ENCODE data around the gene SPRYD7.
"Not testable (repeated sequence)": the region's sequence is repeated elsewhere in the genome, so short reads cannot be mapped to it uniquely, and the experiment has no call there.

The SPRYD7 gene, protein sequence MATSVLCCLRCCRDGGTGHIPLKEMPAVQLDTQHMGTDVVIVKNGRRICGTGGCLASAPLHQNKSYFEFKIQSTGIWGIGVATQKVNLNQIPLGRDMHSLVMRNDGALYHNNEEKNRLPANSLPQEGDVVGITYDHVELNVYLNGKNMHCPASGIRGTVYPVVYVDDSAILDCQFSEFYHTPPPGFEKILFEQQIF

DNA sequence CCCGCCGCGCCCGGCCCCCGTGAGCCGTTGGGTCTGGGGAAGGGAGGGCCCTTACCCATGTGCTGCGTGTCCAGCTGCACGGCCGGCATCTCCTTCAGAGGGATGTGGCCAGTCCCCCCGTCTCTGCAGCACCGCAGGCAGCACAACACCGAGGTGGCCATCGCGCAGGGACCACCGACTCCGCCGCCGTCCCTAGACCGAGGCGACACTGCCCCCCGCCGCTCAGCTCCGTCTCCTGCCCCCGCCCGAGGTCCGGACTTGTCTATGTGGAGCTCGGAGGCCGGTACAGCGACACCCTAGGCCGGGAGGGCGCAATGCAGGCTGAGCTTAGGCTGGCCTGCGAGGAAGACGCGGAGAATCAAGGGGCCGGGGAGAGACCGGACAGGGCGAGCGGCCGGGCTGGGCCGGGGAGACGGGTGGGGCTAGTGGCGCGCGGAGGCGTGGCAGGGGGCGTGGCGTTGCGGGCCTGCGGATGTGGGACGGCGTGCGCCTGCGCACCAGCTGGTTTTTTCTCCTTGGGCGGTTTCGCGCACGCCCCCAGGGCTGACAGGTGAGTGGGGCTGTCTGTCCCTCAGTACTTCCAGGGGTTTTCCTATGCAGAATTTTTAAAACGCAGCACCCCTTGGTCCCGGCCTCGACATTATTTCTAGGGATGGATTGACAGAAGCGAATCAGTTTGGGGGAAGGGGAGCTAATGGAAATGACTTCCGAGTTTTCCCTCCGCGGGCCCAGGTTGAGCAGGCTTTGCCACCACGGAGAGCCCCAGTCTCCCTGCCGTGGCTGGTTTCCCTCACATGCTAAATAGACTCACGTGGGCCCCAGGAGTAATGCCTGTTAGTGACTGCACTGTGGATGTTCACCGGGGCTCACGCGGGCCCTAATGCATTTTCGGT is at the start of gene SPRYD7:
Gene SPRYD7 (minus strand): TSS at position 266 of the 893 bp plus-strand sequence. CDS start 105 bp downstream, at position 161.
- DNase-seq: peak; percentile 95

DNA sequence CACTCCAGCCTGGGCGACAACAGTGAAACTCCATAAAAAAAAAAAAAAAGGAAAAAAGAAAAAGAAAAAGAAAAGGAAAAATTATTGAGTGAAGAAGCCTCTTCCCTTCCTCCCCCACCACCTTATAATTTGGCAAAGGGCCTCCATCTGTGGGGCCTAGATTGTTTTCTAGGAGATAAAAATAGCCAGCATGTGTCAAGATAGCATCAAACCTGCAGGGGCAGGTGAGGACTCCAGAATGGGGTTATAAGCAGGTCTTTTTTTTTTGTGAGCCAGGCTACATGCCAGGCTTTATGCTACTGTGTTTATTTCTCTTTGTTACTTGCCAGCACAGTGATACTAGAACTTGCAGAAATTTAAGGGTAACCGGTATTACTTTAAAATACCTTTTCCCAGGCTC is 49.0 kb upstream of the SPRYD7 start:
- DNase-seq: no peak

DNA sequence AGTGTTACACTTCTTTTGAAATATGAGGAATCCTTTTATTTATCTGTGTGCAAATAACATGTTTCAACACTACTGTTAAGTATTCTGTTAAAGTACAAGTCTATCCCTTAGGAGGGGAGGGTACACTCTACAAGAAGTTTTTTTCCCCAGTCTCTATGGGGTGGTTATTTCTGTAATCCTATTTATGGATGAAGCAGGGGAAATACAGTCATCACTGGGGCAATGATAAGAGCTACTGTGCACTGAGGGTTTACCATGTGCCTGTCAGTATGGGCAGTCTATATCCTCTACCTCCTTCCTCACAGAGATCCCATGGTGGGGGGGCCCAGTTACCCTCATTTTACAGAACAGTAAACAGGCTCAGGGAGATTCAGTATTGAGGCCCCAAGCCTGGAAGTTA is 44.1 kb upstream of the SPRYD7 start:
- DNase-seq: no peak

DNA sequence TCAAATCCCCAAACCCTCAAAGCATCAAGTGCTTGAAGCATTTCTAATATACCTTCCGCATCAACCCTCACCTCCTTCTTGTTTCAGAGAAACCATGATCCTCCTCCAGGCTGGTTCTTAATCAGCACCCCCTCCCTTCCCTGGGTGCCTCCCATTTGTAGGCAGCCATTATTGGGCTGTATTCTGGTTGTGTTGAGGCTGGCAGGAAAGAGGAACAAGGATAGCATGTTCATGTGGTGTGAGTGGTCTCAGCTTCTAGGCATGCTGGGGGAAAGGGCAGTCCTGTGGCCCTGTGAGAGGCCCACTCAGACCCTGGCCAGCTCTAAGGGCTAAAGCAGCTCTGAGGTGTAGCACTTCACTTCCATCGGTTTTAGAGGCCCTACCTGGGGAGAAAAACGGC is 41.9 kb upstream of the SPRYD7 start:
- no peak for DNase-seq

DNA sequence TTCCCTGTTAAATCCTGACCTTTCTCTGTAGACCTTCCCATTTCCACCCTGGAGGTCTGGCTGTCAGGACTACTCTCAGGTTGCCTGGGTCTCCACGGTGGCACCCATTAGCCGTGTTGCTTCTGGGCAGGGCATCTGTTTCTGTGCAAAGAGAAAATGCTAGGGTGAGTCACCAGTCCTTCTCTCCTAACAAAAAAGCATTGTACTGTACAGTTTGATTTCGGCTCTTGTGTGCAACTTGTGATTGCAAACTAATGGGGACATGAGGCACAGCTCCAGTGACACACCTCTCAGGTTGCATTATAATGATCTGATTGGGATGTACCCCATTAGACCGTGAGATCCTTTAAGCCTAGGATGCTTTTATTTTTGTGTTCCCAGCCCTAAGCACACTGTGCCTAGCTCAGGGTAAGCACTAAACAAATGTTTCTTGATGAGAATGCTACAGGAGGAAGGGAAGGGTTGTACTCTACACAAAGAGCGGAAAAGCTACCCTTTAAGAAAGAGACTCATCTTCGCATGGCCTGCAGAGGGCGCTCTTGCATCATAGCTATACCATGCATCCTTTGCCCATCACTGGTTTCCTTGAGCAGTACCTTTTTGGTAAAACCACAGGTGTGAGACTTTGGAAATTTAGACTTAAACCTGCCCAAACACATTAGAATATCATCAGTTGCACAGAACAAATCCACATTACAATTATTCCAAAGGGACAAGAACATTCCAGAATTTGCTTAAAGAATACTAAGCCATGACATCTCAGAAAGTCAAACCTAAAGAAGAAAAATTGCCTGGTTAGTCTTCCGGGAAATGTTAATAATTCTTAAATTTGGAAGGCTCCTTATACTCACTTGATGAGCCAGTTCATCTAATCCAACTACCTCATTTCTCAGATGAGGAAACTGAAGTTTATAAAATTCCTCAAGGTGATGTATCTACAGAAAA is 40.4 kb upstream of the SPRYD7 start:
- peak; percentile 78 for DNase-seq

- DNase-seq: no peak
Measured at GRCh38 chr13:49975826-49976225, 39.7 kb upstream of the SPRYD7 start.

DNA sequence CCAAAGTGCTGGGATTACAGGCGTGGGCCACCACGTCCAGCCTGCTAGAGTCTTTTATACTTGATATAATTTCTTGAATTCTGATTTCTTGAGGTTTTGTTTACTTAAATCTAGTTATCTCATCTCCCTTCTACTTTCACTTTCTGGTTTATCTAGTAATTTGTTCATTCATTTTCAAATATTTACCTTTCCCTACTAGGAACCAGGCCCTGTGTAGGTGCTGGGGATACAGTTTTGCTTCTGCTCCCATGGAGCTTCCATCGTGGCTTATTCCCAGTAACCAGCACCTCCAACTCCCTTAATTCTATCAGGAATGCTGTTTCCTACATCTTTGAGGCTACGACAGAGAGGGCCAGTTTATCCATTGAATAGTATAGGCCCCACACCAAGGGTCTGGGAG is 36.6 kb upstream of the SPRYD7 start:
- DNase-seq: no peak

GRCh38 chr13:49967456-49967855 is 31.3 kb upstream of the SPRYD7 start:
- DNase-seq: no peak

DNA sequence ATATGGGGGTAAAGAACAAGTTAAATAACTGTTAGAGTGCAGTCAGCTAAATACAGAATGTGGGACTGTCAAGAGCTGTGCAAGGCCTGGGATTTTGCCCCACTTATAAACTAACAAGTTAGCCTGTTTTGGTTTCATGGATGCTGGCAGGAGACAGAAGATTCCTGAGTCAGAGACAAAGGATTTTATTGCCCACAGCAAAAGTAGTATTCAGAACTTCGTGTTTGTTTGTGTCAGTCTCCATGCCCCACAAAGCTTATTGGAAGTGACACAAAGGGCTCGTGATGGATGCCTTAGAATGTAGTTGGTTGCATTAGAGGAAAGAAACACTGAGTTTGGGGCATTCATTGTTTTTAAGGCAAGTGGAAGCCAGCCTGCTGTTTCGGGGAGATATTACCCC is 22.2 kb upstream of the SPRYD7 start:
- DNase-seq: no peak

DNA sequence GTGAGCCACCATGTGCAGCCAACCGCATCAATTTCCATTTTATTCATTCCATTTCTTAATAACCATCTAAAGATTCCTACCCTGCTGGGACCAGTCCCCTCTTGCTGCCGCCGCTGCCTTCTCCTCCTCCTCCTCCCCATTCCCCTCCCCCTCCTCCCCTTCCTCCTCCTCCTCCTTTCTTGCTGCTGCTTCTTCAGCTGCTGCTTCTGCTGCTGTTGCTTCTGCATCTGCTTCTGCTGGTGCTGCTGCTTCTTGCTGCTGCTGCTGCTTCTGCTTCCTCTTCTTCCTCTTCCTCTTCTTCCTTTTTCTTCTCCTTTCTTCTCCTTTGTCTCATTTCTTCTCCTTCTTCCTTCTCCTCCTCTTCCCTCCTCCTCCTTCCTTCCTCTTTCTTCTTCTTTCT is 20.0 kb upstream of the SPRYD7 start:
- no peak for DNase-seq

- DNase-seq: no peak
Measured at GRCh38 chr13:49954674-49955455, 18.7 kb upstream of the SPRYD7 start.

- DNase-seq: no peak
Measured at GRCh38 chr13:49953560-49953959, 17.4 kb upstream of the SPRYD7 start.

- DNase-seq: no peak
Measured at GRCh38 chr13:49951754-49952535, 15.8 kb upstream of the SPRYD7 start.

GRCh38 chr13:49948777-49949270 is 12.7 kb upstream of the SPRYD7 start:
- not testable (repeated sequence) for DNase-seq

GRCh38 chr13:49939321-49939720 is 3.2 kb upstream of the SPRYD7 start:
- no peak for DNase-seq

DNA sequence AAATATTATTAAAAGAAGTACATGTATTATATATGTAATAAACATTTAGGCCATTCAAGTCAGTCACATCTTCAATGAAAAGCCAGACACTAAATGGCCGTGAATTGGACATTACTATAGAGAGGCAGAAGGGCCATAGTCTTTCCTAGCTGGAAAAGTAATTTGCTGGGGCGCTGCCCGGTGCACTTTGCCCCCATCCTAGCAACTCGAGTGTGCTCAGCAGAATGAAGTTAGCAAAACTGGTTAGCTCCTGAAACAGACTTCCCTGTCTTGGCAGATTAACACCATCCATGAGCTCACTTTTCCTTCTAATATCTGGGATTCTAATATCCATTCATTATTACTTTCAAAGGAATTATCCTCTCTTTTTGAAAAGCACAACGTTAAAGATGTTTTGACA is 2.8 kb upstream of the SPRYD7 start:
- no peak for DNase-seq

GRCh38 chr13:49938314-49938713 is 2.2 kb upstream of the SPRYD7 start:
- peak; percentile 3 for DNase-seq

DNA sequence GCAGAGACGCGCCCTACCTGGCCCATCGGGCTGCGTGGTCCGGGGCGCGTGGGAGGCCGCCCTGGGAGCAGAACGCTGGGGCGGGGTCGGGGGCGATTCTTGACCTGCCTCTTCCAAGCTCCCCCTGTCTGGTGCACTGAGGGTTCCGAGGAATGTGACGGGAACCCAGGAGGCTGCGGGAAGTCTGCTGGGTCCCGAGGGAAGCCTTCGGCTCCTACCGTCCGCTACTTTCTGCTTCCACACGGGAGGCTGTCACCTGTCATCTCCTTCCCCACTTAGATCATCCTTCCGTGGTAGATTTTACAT is 781 bp upstream of the SPRYD7 start:
- no peak for DNase-seq

DNA sequence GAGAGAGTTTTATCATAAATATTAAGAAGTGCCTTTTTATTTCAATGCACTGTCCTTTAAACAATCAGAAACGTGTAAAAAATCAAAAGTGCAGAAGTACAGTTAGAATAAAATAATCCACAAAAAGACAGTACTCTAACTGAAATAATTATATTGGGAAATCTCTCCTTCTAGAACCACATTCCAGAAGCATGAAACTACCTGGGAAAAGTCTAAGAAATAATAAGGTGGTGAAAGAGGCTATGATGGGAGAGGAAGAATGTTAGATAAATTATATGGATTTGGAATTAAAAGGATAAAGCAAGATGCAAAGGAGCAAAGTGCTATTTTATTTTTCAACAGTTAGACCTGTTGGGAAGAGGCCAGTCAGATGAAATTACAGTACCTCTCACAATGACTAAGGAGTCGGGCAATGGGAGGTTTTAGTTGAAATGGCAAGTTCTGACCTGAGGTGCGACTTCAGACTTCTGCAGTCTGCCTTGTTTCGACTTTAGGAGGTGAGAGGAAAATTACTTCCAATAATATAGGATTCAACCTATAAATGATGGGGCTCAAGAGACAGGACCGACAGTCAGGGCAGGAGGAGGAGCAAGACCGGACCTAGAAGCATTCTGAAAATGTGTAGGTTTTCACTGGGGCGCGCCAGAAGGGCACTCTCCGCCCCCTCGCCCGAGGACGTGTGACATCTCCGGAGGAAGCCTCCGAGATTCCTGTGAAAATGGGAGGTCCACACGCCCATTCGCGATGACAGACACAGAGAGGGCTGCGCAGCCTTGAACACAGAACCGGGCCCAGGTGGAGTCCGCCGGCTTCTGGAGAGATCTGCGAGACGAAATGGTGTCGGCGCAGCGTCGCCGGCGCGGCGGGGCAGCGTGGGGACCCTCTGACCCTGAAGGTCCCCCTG is 717 bp downstream of the SPRYD7 start:
- peak; percentile 28 for DNase-seq

- no peak for DNase-seq
Measured at GRCh38 chr13:49933511-49933910, 2.6 kb downstream of the SPRYD7 start.

DNA sequence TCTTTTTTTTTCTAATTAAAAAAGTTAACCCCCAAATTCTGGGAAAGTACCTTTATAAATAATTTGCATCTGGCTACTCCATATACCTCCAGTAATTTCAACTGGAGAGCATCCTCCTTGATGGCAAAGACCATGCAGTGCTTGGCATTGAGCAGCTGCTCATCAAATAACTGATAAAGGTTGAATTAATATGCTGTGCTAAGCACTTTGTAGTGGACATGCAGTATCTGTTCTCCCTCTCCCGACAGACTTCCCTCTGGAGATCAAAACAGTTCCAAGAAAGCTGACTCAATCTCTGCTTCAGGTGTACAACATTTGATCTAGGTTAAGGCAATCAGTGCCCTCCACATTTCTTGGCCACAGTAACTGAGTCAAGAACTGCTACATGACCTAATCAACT is 3.3 kb downstream of the SPRYD7 start:
- no peak for DNase-seq

Measured in CD4-positive, alpha-beta T cell treated with Interleukin-21 for 1 hour (primary cell).